HPDE6-E6E7 (cell line): ENCODE data around the gene NT5DC1.
A peak's percentile ranks its signal among the peaks of the same experiment; 100 is the strongest.
"Not testable (repeated sequence)": the region's sequence is repeated elsewhere in the genome, so short reads cannot be mapped to it uniquely, and the experiment has no call there.

Experiments used
- DNase-seq: peaks from one replicate; pipeline ENCODE4 v3.0.0; 2011; ENCODE audit warnings: missing footprints; ENCODE audit errors: extremely low spot score

The NT5DC1 gene

DNA sequence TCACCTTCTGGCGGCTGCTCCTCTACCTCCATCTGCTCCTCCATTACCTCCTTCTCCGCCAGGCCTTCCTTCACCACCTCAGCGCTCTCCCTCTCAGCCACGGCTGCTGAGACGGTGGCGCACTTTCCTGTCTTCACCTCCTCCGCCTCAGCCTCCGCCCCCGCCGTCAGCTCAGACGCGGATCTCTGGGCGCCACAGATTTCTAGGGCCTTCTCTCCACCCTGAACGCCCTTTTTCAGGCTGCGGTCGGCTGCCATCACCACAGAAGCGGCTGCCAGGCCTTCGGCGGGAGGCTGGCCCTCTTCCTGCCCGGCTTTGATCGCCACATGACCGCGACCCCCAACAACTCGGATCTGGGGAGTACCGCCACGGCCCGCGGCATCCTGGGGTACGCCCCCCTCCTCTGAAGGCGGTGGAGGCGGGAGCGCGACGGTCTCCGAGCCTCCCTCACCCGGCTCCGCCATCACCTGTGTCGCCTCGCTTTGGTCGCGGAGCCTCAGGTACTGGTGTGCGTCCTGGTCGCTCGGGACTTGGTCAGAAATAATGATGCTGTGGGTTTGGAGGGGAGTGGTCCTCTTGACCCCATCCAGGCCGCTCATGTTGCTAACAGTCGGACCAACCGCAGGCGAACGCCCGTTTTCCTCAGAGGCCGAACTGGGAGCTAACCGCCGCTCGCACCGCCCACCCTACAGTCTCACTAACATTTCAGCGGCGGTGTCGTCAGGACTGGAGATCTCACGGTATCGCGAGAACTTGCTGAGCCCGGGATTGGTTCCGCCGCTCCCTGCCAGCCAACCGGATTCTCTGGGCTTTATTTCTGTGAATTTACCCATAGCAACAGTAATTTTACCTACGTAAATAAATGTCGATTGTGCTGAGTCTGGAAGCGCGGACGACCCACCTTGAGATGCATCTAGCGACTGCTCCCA lies 178.8 kb downstream of the NT5DC1 start, which contains the start of gene TSPYL1:
Gene TSPYL1 (minus strand): TSS at position 699 of the 929 bp plus-strand sequence. CDS start 100 bp downstream, at position 599.
- DNase-seq, result peak; percentile 92

DNA sequence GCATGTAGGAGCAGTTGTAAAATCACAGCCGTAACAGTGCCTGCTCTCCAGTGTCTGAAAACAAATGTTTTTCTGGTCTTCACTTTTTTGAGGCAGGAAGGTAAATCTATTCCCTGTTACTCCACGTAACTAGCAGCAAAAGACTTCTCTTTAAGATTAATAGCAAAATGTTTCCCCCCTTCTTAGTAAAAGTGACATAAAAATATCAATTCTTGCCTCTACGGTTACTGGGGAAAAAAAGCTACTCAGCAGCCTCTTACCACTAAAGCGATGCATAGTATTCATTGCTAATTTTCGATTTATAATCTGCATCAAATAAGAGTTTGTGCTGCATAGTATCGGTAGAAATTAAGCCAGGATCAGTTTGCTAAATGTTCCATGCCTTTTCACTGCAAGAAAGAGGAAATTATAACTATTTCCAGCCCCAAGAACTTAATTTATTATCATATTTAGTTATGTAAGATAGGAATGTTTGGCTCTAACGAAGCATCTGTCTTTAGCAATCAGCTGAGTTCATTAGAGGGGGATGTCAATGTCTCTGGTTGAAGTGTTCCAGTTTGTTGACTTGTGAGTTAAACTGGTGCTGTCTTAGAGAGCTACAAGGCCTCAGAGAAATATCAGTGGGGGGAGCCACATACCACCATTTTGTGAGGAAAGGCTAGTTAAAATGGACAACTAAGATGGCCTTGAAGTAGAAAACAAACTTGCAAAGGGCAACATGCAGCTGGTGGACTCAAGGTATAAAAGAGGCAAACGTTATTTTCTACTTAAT lies 179.7 kb downstream of the NT5DC1 start:
- DNase-seq, result no peak

DNA sequence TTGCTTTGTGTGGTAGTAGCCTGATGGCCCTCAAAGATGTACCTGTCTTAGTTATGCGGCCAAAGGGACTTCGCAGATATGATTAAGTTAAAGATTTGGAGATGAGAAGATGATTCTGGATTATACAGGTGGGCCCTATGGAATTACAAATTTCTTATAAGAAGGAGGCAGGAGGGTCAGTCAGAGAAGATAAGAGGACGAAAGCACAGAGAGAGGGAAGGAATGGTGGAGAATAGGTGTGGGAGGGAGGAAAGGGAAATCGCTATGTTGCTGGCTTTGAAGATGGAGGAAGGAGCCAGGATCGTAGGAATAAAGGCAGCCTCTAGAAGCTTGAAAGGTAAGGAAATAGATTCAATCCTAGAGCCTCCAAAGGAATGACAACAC lies 180.3 kb downstream of the NT5DC1 start:
- DNase-seq, result no peak

DNA sequence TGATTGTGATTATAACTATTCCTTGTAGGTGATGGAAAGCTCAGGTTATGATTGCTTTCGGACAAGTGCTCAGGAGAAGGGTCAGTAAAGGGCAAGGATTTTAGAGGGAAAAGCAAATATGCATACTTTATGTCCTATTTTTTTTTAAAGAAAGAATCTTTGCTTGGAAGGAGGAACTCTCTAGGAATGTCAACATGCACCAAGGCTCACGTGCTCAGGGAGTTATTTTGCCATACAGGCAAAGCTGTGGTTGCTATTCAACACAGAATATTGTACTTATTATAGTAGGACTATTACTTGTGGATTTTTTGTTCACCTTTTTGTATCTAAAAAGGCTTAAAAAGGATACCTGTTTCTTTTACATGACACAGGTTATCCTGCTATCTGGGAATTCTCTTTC lies 182.0 kb downstream of the NT5DC1 start:
- no peak for DNase-seq

DNA sequence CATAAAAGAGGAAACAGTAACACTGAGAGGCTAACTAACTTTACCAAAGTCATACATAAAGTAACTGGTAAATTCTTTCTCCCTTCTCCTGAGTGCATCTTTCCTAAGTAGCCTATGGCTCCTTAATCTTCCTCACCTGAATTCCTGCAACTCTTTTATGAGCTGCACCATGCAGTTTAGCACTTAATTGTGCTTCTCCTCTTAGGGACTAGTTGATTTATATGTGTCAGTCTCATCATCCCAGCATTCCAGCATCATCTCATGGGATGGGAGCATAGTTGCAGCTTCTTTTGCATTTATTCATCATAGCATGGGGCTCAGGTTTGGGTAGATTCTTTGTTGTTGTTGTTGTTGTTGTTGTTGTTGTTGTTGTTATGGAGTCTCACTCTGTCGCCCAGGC lies 182.5 kb downstream of the NT5DC1 start:
- DNase-seq, result no peak

- not testable (repeated sequence) for DNase-seq
Observed at GRCh38 chr6:116284984-116285383, 184.3 kb downstream of the NT5DC1 start.

GRCh38 chr6:116286773-116287358 lies 186.2 kb downstream of the NT5DC1 start:
- DNase-seq, result no peak

- no peak for DNase-seq
Observed at GRCh38 chr6:116287689-116288282, 187.1 kb downstream of the NT5DC1 start.

DNA sequence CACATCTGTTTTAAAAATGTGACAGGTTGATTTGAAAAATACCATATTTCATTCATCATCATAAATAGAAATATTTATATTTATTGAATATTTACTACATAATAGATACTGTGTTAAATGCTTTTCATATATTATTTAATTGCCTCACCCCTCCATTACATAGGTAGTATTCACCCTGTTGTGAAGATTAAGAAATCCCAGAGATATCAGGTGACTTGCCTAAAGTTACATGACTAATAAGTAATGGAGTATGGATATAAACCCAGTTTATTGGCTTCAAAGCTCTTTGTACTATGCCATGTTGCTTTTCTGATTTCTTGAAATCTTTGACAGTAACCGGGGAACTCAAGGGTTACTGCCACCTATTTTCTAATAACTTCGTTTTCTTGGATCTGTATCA lies 189.2 kb downstream of the NT5DC1 start:
- DNase-seq, result no peak

- no peak for DNase-seq
Observed at GRCh38 chr6:116290799-116291198, 190.1 kb downstream of the NT5DC1 start.

GRCh38 chr6:116291701-116292396 lies 191.2 kb downstream of the NT5DC1 start:
- DNase-seq, result no peak

DNA sequence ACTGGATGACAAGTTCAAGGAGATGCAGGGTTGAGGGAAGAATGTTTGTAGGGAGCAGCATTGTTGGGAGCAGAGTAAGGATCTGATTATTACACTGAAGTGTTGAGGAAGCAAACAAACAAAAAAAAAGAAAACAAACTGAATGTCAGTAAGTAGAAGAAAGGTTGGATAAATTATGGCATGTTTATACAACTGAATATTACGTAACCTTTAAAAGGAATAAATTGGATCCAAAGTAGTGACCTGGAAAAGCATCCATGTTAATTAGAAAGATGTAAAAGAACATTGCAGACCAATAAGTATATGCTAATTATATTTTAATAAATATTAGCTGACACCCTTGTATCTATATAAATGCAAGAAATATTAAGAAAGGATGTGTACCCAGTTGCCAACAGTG lies 191.9 kb downstream of the NT5DC1 start:
- no peak for DNase-seq

GRCh38 chr6:116298273-116298672 lies 197.6 kb downstream of the NT5DC1 start:
- DNase-seq, result no peak

DNA sequence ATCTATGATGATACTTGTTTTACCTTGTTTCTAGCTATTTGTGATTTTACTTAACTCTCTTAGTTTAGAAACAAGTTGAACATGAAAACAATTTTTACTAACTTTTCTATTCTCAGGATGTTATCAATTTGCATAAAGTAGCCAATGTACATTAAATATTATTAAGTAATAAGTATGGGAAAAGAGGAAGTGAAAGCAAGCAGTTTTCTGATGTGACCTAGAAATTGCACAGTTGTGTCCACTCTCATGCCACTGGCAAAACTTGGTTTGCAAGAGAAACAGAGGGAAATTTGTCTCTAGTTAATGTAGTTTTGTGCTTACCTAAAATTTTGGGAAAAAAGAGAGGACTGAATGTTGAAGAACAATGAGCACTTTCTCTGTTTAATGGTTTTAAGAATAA lies 198.3 kb downstream of the NT5DC1 start:
- no peak for DNase-seq
